Gastroesophageal sphincter (tissue), 3 donors: Measurements from ENCODE around the gene SPAG17.

Experiments used
- CTCF ChIP-seq, 4 experiments: fragments of 200-600 bp in 2 of 4; fragments of 450-650 bp in 2 of 4; sonication (generic) in 1 of 4; IDR thresholded peaks; one replicate each; pipeline ENCODE4 v1.5.1; 2017 to 2019; ENCODE audit warnings: antibody characterized with exemption in 4 of 4, mild to moderate bottlenecking in 2 of 4, moderate library complexity in 2 of 4
- POLR2A ChIP-seq, 2 donors: fragments of 450-650 bp; IDR thresholded peaks; one replicate each; pipeline ENCODE4 v1.6.1; 2017; ENCODE audit warnings: antibody characterized with exemption in 2 of 2, mild to moderate bottlenecking in 2 of 2, moderate library complexity in 1 of 2
- POLR2AphosphoS5 ChIP-seq: sonication (generic); formaldehyde crosslinking; IDR thresholded peaks from one replicate; pipeline ENCODE4 v1.6.1; 2017; ENCODE audit warnings: antibody characterized with exemption

GRCh38 chr1:117976381-117976780, 208.6 kb downstream of the SPAG17 start:
- TF ChIP-seq POLR2A (IDR thresholded peaks at IDR 0.05) (no peak), CTCF (IDR thresholded peaks at IDR 0.05) (no peak), POLR2AphosphoS5 (no peak)
